Measurements from ENCODE around the gene MEGF9.

Gene MEGF9

GRCh38 chr9:120741191-120741590 is 26.9 kb upstream of the MEGF9 start:
- Histone ChIP-seq H3K4me3 (no peak overlapping the region), H3K27ac (no peak overlapping the region)
- TF ChIP-seq CTCF (IDR thresholded peaks at IDR 0.05) = no peak
- no peak for DNase-seq (ENCODE audit: low spot score)

- no peak overlapping the region for H3K4me3 ChIP-seq
- no peak for DNase-seq (ENCODE audit: low spot score)
- H3K27ac ChIP-seq = no peak overlapping the region
- no peak for TF ChIP-seq CTCF (IDR thresholded peaks at IDR 0.05)
Measured at GRCh38 chr9:120740132-120740531, 25.9 kb upstream of the MEGF9 start.

GRCh38 chr9:120737416-120738165 is 23.3 kb upstream of the MEGF9 start:
- no peak overlapping the region for H3K4me3 ChIP-seq
- no peak for TF ChIP-seq CTCF (IDR thresholded peaks at IDR 0.05)
- no peak overlapping the region for H3K27ac ChIP-seq
- DNase-seq (ENCODE audit: low spot score) = no peak

GRCh38 chr9:120736881-120737280 is 22.6 kb upstream of the MEGF9 start:
- DNase-seq (ENCODE audit: low spot score) = no peak
- Histone ChIP-seq H3K4me3 (no peak overlapping the region), H3K27ac (no peak overlapping the region)
- TF ChIP-seq CTCF (IDR thresholded peaks at IDR 0.05) = no peak

GRCh38 chr9:120735415-120736126 is 21.3 kb upstream of the MEGF9 start:
- no peak for TF ChIP-seq CTCF (IDR thresholded peaks at IDR 0.05)
- DNase-seq (ENCODE audit: low spot score) = no peak
- Histone ChIP-seq H3K27ac (peak overlapping the region; percentile 66 to 85), H3K4me3 (no peak overlapping the region)

- Histone ChIP-seq H3K4me3 (no peak overlapping the region), H3K27ac (peak overlapping the region; percentile 66 to 85)
- DNase-seq (ENCODE audit: low spot score) = no peak
- TF ChIP-seq CTCF (IDR thresholded peaks at IDR 0.05) = no peak
Measured at GRCh38 chr9:120734607-120735410, 20.5 kb upstream of the MEGF9 start.
